NCI-H128 (cell line): ENCODE data around the gene GLB1L2.

Experiments
- DNase-seq: peaks from one replicate; lab custom pipeline; 2025; ENCODE audit not compliant: unreplicated experiment; lab: John Stamatoyannopoulos, UW

Gene GLB1L2

DNA sequence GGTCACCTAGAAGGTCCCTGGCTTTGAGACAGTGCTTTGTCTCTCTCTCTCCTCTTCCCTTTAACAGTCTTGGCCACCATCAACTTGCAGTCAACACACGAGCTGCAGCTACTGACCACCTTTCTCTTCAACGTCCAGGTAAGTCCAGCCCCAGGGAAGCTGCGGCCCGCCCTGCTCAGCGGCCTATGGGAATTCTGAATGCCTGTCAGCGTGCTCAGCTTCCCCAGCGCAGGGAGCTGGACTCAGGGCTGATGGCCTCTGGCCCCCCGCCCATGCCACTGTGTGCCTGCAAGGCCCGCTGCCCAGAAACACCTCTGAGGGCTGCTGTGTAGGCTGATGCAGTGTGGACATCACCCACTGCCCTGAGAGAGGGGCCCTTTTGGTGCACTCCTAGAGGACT is 32.5 kb downstream of the GLB1L2 start:
- no peak for DNase-seq

GRCh38 chr11:134365011-134365925 is 33.5 kb downstream of the GLB1L2 start:
- no peak for DNase-seq

DNA sequence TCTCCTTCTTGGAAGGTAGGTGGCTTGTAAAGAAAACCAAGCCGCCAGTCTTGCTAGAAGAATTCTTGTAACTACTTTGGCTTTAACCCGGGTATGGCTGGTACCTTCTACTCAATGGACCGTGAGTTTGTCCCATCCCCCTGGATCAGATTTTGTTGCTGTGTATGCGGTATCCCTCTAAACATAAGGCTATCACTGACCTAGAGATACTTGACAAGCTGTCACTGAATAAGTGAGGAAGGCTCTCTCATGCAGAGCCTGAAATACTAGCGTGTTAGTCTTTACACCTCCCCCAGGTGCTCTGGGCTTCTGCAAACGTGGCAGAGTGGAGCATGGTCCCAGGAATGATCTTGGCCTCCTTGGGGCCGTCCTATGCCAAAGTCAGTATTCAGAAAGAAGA is 34.5 kb downstream of the GLB1L2 start:
- DNase-seq, result no peak

GRCh38 chr11:134367781-134368180 is 36.0 kb downstream of the GLB1L2 start:
- peak; percentile 17 for DNase-seq

DNA sequence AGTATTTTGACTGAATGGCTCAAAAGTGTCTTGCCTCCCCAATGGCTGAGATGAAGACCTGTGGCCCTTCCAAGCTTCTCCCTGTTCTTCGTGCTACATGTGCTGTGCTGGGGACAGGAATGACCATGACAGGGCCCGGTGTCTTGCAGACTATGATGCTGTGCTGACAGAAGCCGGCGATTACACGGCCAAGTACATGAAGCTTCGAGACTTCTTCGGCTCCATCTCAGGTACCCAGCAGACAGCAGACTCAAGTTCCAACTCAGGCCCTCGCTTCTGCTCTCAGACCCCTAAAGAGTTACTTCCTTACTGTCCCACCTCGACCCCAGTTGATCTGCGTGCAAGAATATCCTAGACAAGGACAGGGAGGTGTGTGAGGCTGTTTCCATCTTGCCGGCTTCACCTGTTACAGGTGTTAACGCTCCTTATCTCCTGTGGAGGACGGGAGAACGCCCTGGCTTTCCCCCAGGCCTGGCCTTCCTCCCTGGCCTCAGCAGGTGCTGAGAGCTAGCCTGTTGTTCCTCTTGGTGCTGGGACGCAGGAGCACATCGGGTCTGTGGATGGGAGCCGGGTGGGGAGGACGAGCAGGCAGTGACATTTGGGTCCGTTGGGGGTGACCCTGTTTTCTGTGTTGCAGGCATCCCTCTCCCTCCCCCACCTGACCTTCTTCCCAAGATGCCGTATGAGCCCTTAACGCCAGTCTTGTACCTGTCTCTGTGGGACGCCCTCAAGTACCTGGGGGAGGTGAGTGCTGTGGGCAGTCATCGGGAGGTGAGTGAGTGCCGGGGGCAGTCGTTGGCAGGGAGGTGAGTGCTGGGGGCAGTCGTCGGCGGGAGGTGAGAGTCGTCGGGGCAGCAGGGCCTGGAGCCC is 38.1 kb downstream of the GLB1L2 start:
- no peak for DNase-seq

- no peak for DNase-seq
Measured at GRCh38 chr11:134370526-134371435, 39.0 kb downstream of the GLB1L2 start.

GRCh38 chr11:134371436-134372185 is 39.8 kb downstream of the GLB1L2 start:
- DNase-seq, result no peak

DNA sequence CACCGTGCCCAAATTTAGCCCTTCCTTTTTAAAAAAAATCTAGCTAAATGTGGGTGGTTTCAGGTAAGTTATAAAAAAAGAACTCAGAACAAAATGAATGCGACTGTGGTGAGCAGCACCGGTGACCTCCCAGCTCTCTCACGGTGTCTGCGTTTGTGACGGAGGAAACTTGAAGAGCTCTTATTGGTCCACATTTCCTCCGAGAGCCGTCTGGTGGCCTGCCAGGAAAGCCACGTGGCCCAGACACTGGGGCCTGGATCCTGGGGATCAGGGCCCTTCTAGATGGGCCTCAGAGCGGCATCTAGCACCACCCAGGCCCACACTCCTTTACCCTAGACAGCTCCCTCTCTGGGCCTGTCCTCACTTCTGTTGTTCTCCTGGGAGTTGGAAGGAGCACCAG is 40.7 kb downstream of the GLB1L2 start:
- DNase-seq, result no peak

- DNase-seq, result peak; percentile 61
Measured at GRCh38 chr11:134372961-134373360, 41.2 kb downstream of the GLB1L2 start.

DNA sequence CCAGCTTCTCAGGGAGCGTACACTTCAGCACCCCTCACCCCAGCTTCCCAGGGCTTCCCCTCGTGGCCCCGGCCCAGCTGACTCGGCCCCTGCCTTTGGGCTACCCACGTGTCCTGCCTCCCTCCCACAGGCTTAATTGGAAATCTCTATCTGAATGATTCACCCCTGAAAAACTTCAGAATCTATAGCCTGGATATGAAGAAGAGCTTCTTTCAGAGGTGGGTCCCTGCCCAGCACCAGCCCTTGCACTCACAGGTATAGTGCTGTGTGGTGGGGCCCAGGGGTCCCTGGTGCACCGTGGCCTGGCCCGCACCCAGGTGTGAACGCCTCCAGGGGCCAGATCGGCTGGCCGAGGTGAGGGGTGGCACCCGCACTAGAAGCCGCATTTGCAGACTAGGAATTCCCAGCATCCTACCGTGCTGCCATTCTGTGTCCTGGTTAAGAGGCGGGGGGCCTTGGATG is 41.8 kb downstream of the GLB1L2 start:
- no peak for DNase-seq

- no peak for DNase-seq
Measured at GRCh38 chr11:134374171-134374570, 42.4 kb downstream of the GLB1L2 start.

DNA sequence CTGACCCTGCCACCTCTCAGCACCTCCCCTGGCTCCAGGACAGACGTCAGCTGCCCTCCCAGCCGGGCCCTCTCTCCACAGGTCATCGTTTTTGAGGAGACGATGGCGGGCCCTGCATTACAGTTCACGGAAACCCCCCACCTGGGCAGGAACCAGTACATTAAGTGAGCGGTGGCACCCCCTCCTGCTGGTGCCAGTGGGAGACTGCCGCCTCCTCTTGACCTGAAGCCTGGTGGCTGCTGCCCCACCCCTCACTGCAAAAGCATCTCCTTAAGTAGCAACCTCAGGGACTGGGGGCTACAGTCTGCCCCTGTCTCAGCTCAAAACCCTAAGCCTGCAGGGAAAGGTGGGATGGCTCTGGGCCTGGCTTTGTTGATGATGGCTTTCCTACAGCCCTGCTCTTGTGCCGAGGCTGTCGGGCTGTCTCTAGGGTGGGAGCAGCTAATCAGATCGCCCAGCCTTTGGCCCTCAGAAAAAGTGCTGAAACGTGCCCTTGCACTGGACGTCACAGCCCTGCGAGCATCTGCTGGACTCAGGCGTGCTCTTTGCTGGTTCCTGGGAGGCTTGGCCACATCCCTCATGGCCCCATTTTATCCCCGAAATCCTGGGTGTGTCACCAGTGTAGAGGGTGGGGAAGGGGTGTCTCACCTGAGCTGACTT is 43.2 kb downstream of the GLB1L2 start:
- DNase-seq, result no peak

GRCh38 chr11:134376150-134376921 is 44.5 kb downstream of the GLB1L2 start:
- no peak for DNase-seq

DNA sequence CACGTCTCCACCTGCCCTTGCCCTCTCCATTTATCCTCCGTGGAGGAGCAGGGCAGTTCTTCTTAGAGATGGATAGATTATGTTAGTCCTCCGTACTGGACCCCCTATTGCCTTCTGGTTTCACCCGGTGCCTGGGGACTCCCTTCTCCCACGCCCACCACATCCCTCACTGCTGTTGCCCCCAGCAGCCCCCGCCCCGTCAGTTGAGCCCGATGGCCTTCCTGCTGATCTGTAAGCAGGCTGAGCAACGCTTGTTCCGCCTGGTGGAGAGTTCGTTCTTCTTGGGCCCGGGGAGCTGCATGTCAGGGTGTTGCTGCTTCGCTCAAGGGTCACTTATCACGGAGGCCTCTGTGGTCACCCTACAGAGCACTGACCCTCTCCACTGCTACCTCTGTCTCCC is 46.1 kb downstream of the GLB1L2 start:
- no peak for DNase-seq

DNA sequence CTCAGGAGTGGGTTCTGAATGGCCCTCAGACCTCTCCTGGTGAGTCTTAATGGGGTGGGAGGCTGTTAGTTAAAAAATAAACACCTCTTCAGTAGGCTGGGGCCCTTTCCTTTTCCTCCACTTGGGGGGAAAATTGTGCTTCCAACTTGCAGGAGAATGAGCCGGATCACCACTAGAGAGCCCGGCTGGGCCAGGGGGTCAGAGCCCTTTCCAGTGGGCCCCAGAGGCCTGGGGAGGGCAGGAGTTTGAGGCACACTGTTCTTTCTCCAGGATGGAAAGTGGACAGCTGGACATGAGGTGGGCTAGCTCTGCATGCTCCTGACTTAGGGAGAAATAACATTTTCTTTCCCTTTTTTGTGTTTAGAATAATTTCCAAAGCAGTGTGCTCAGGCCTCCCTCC is 47.5 kb downstream of the GLB1L2 start:
- DNase-seq, result no peak

DNA sequence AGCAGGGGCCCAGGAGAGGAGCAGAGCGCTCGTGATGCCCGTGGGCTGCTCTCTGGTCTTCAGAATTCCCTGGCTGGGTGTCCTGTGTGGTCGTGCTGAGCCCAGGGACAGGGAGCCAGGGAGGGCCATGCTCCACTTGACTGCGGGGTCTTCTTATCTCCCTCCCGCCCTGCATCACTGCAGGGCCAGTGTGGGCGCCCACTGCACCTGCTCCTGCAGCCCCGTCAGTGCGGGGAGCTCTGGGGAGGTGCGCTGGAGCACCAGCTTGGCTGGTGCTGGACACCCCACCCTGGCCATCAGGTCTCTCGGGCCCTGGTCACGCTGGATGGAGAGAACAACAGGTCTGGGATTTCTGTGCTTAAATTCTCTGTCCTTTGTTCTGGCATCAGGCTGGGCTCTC is 48.4 kb downstream of the GLB1L2 start:
- no peak for DNase-seq

- no peak for DNase-seq
Measured at GRCh38 chr11:134380785-134381184, 49.0 kb downstream of the GLB1L2 start.

- no peak for DNase-seq
Measured at GRCh38 chr11:134382257-134382656, 50.5 kb downstream of the GLB1L2 start.

DNA sequence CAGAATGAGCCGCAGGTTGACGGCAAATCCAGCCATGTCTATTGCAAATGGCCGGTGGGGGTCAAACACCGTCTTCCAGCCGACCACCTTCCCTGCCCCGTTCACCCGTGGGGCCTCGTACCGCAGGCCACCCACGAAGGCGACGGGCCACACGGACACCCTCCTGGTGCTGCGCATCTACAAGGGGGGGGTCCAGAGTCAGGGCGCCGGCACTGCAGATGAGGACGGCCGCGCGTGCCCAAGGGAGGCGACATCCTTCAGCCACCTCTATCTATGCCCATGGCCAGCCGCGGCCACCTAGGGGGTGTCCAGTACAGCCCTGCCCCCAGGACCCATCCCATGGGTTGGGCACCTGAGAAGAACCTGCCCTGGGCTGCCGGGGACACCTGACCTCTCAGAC is 51.0 kb downstream of the GLB1L2 start:
- no peak for DNase-seq
